Measurements from ENCODE around the gene LHB. TPM values are rescaled to one million over a fixed set of nuclear protein-coding genes. Genes with fewer than 3 reads are reported as not detected.

Gene LHB
- total RNA-seq = 1 to 10 TPM in 1 of 4 donors, not detected in 3; 1.9 TPM

GRCh38 chr19:49017041-49017665, at the start of gene LHB:
LHB (minus strand) TSS chr19:49017091; CDS start chr19:49017081, 10 bp downstream.
- no peak for ATAC-seq
- Histone ChIP-seq H3K27me3 (peaks cover 0 to 11% (median 8%) of the 10 kb centered on the region in 3 donors), H3K9me3 (no peaks in the 10 kb centered on the region), H3K4me1 (peaks cover 14 to 19% of the 10 kb centered on the region in 2 donors), H3K4me3 (peak within 1 kb of the TSS; percentile 55 to 72 (median 57)), H3K36me3 (peaks cover 0 to 34% of the 10 kb centered on the region in 2 donors), H3K27ac (no peak within 1 kb of the TSS)
- DNase-seq = no peak
- in situ Hi-C loops (cut with MboI; ENCODE audit: low sequenced_read_pairs in 4 of 4) = no loop called here
- intact Hi-C loops (cut with DNase I; ENCODE audit: low total_unique reads) = no loop called here
- TF ChIP-seq, protein P1, sequence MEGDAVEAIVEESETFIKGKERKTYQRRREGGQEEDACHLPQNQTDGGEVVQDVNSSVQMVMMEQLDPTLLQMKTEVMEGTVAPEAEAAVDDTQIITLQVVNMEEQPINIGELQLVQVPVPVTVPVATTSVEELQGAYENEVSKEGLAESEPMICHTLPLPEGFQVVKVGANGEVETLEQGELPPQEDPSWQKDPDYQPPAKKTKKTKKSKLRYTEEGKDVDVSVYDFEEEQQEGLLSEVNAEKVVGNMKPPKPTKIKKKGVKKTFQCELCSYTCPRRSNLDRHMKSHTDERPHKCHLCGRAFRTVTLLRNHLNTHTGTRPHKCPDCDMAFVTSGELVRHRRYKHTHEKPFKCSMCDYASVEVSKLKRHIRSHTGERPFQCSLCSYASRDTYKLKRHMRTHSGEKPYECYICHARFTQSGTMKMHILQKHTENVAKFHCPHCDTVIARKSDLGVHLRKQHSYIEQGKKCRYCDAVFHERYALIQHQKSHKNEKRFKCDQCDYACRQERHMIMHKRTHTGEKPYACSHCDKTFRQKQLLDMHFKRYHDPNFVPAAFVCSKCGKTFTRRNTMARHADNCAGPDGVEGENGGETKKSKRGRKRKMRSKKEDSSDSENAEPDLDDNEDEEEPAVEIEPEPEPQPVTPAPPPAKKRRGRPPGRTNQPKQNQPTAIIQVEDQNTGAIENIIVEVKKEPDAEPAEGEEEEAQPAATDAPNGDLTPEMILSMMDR (IDR thresholded peaks at IDR 0.05 in 4 of 5, conservative IDR thresholded peaks at IDR 0.05 in 1 of 5) = no peak
- no peak for TF ChIP-seq POLR2A (IDR thresholded peaks at IDR 0.05)

- peaks cover 0 to 2% (median 0%) of the 10 kb centered on the region in 3 donors for H3K27me3 ChIP-seq
- intact Hi-C loops (cut with DNase I; ENCODE audit: low total_unique reads) (no loop called here), in situ Hi-C loops (cut with MboI; ENCODE audit: low sequenced_read_pairs in 4 of 4) (no loop called here)
- H3K27ac ChIP-seq = peak overlapping the region; percentile 83 to 95 (median 90)
- H3K9me3 ChIP-seq = no peaks in the 10 kb centered on the region
- H3K4me1 ChIP-seq = peaks cover 25 to 53% of the 10 kb centered on the region in 2 donors
- TF ChIP-seq POLR2A (IDR thresholded peaks at IDR 0.05) = peak; percentile 62 to 72
- TF ChIP-seq, protein P1 (IDR thresholded peaks at IDR 0.05 in 4 of 5, conservative IDR thresholded peaks at IDR 0.05 in 1 of 5) = no peak
- ATAC-seq (peak; percentile 77 to 83), DNase-seq (peak; percentile 68 to 91)
- H3K4me3 ChIP-seq = peak overlapping the region in 3 of 4 donors; percentile 12 to 50 (median 33)
- H3K36me3 ChIP-seq = no peaks in the 10 kb centered on the region
Measured at GRCh38 chr19:49065905-49066512, 49.1 kb upstream of the LHB start.

- peak within 1 kb of the TSS; percentile 12 to 50 (median 38) for H3K4me3 ChIP-seq
- intact Hi-C loops (cut with DNase I; ENCODE audit: low total_unique reads) (no loop called here), in situ Hi-C loops (cut with MboI; ENCODE audit: low sequenced_read_pairs in 4 of 4) (no loop called here)
- peaks cover 0 to 2% (median 0%) of the 10 kb centered on the region in 3 donors for H3K27me3 ChIP-seq
- no peaks in the 10 kb centered on the region for H3K9me3 ChIP-seq
- peaks cover 25 to 47% of the 10 kb centered on the region in 2 donors for H3K4me1 ChIP-seq
- DNase-seq = peak in 1 of 2 donors; percentile 52
- H3K27ac ChIP-seq = peak within 1 kb of the TSS; percentile 83 to 95 (median 90)
- TF ChIP-seq, protein P1 (IDR thresholded peaks at IDR 0.05 in 4 of 5, conservative IDR thresholded peaks at IDR 0.05 in 1 of 5) = no peak
- no peak for TF ChIP-seq POLR2A (IDR thresholded peaks at IDR 0.05)
- H3K36me3 ChIP-seq = no peaks in the 10 kb centered on the region
- peak; percentile 15 to 20 for ATAC-seq
Measured at GRCh38 chr19:49064768-49065611, 48.1 kb upstream of the LHB start, which contains the start of gene NTF4. NTF4 (minus strand) TSS chr19:49064818; CDS start chr19:49061997, 2,821 bp downstream.

- no peak for TF ChIP-seq POLR2A (IDR thresholded peaks at IDR 0.05)
- TF ChIP-seq, protein P1 (IDR thresholded peaks at IDR 0.05 in 4 of 5, conservative IDR thresholded peaks at IDR 0.05 in 1 of 5) = no peak
- H3K4me3 ChIP-seq = no peak overlapping the region
- H3K9me3 ChIP-seq = no peaks in the 10 kb centered on the region
- in situ Hi-C loops (cut with MboI; ENCODE audit: low sequenced_read_pairs in 4 of 4) (no loop called here), intact Hi-C loops (cut with DNase I; ENCODE audit: low total_unique reads) (no loop called here)
- ATAC-seq (no peak), DNase-seq (no peak)
- H3K27me3 ChIP-seq = peaks cover 0 to 2% (median 0%) of the 10 kb centered on the region in 3 donors
- H3K36me3 ChIP-seq = no peaks in the 10 kb centered on the region
- H3K27ac ChIP-seq = peak overlapping the region; percentile 83 to 95 (median 90)
- H3K4me1 ChIP-seq = peaks cover 25 to 38% of the 10 kb centered on the region in 2 donors
Measured at GRCh38 chr19:49064029-49064629, 47.2 kb upstream of the LHB start.
